Activated T-helper 9 cell treated with anti-CD3 and anti-CD28 coated beads, Interleukin-2, amount 50 U/mL, for 16 hours (primary cell): ENCODE results near the gene CATSPERB.
"Not testable (repeated sequence)": the region's sequence is repeated elsewhere in the genome, so short reads cannot be mapped to it uniquely, and the experiment has no call there.

ENCODE experiments used
- DNase-seq: peaks from one replicate; pipeline ENCODE4 v3.0.0-alpha.2; 2020; ENCODE audit warnings: low read depth

The CATSPERB gene

DNA sequence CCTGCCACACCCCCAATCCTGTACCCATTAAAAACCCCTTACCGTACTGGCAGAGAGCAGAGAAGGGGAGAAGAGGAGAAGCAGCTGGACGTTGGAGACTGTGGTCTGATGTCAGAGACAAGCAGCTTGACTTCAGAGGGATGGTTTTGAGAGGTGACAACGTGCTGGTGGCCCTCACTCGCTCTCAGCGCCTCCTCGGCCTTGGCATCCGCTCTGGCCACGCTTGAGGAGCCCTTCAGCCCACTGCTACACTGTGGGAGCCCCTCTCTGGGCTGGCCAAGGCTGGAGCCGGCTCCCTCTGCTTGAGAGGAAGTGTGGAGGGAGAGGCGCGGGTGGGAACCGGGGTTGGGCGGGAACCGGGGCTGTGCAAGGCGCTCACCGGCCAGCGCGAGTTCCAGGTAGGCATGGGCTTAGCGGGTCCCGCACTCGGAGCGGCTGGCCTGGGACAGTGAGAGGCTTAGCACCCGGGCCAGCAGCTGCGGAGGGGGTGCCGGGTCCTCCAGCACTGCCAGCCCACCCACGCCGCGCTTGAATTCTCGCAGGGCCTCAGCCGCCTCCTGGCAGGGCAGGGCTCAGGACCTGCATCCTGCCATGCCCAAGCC lies 154.2 kb downstream of the CATSPERB start:
- no peak for DNase-seq

DNA sequence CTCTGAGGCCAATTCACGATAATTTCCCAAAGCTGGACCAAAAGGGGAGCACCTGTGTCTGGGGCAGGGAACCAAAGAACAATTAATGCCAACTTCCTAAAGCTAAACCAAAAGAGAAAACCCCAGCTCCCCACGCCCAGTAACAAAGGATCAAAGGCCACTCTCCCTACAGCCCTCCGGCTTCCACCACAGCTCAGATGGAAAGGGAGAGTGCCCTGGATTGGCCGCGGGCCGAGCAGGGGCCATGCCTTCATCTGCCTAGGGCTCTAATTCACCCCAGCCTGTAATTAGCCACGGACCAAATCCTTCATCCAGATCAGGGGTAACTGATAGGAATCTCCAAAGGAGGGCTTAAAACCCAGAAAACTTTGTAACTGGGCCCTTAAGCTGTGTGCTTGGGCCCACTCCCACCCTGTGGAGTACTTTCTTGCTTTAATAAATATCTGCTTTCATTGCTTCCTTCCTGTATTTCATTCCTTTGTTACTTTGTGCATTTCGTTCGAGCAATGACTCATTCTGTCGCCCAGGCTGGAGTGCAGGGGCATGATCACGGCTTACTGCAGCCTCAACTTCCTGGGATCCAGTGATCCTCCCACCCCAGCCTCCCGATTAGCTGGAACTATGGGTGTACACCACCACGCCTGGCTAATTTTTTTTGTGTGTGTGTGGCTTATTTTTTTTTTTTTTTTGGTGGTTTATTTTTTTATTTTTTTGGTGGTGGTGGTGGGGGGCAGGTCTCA lies 156.2 kb downstream of the CATSPERB start:
- no peak for DNase-seq

DNA sequence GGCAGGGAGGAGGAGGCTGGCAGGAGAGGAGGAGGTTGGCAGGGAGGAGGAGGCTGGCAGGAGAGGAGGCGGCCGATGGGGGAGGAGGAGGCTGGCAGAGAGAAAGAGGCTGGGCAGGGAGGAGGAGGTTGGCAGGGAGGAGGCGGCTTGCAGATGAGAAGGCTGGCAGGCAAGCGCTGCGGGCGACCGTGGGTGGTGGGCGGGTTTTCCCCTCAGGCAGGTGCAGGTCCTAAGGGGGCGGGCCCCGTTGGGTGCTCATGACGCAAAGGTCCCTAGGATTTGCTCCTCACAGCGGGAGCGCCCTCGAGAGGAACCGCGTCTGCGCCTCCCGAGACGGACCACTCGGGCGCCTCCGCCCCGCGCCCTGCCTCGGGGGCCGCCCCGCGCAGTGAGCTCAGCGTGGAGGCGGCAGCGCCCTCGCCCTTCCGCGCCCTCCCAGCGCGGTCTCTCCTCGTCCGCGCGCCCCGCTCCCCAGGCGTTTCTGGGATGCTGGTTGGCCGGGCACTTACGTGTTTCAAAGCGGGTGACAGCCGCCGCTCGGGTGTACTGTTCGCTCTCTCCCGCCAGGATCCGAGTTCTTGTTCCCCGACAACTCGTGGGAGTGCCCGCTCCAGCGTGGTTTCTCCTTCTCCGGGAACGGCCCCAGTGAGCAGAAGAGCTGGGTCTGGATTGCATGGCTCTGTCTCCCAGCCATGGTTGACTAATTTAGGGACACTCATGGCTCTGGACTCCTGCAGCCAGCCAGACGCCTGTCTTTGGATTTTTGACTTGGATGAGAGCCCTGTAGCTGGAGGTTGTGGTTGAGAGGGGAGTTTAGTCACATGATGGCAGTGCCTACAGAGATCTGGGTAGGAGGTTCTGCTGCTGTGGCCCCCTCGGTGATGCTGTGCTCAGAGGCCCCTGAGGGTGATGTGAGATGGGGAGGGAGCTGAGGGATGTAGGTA lies 157.7 kb downstream of the CATSPERB start:
- DNase-seq = peak; percentile 75

DNA sequence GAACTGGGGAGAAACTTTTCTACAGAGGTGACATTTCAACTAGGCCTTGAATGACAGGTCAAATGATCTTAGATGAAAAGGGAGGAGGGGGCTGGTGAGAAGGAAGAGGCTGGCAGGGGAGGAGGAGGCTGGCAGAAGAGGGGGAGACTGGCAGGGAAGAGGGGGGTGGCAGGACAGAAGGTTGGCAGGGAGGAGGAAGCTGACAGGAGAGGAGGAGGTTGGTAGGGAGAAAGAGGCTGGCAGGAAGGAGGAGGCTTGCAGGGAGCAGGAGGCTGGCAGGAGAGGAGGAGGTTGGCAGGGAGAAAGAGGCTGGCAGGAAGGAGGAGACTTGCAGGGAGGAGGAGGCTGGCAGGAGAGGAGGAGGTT lies 158.4 kb downstream of the CATSPERB start:
- no peak for DNase-seq

DNA sequence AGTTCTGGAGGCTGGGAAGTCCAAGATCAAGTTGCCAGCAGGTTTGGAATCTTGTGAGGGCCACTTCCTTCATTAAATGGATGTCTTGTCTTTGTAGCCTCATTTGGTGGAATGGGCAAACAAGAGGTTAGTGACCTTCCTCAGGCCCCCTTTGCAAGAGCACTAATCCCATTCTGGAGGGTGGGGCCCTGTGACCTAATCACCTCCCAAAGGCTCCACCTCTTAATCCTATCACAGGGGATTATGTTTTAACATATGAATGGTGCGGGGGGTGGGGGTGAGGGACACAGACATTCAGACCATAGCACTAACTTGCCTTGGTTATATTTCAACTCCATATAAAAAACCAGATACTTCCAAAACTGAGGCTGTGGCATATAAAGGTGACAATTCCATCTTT lies 161.9 kb downstream of the CATSPERB start:
- no peak for DNase-seq

DNA sequence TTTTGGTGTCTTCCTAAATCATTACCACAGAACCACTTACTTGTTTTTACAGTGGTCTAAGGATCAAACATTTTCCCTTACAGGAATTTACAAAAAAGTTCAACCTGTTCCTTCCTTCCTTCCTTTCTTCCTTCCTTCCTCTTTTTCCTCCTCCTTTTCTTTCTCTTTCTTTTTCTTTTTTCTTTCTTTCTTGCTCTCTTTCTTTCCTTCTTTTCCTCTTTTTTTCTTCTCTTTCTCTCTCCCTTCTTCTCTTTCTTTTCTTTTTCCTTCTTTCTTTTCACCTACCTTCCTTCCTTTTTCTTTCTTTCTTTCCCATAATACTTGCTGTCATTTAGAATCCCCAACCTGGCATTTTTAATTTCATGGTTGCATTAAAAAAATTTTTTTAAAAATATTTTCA lies 162.6 kb downstream of the CATSPERB start:
- no peak for DNase-seq

DNA sequence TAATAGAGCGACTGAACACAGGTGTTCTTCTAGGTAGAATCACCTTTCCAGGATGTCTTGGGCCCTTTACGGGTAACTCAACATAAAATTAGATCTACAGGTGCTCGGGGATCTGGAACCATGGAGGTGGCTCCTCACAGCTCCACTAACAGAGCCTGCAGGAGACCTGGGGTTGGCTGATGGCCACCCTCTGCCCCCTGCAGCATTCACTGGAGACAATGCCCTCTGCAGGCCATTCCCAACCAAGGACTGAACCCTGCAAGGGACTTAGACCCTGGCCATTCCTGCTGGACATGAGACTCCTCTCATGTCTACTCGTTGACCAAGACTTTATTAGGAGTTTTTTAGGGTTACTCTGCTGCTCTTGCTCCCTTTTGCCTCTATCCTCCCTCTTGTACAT lies 163.3 kb downstream of the CATSPERB start:
- no peak for DNase-seq

DNA sequence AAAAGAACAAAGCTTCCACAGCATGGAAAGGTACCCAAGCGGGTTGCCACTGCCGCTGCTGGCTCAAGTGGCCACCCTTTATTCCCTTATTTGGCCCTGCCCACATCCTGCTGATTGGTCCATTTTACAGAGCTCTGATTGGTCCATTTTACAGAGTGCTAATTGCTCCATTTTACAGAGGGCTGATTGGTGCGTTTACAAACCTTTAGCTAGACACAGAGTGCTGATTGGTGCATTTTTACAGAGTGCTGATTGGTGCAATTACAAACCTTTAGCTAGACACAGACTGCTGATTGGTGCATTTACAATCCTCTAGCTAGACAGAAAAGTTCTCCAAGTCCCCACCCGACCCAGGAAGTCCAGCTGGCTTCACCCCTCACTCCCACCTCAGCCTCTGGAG lies 164.1 kb downstream of the CATSPERB start:
- DNase-seq = not testable (repeated sequence)

DNA sequence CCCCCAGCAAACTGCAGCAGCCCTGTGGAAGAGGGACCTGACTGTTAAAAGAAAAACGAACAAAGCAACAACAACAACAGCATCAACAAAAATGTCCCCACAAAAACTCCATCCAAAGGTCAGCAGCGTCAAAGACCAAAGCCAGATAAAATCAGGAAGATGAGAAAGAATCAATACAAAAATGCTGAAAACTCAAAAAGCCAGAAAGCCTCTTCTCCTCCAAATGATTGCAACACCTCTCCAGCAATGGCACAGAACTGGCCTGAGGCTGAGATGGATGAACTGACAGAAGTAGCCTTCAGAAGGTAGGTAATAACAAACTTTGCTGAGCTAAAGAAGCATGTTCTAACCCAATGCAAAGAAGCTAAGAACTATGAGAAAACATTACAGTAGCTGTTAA lies 176.4 kb downstream of the CATSPERB start:
- DNase-seq = no peak

DNA sequence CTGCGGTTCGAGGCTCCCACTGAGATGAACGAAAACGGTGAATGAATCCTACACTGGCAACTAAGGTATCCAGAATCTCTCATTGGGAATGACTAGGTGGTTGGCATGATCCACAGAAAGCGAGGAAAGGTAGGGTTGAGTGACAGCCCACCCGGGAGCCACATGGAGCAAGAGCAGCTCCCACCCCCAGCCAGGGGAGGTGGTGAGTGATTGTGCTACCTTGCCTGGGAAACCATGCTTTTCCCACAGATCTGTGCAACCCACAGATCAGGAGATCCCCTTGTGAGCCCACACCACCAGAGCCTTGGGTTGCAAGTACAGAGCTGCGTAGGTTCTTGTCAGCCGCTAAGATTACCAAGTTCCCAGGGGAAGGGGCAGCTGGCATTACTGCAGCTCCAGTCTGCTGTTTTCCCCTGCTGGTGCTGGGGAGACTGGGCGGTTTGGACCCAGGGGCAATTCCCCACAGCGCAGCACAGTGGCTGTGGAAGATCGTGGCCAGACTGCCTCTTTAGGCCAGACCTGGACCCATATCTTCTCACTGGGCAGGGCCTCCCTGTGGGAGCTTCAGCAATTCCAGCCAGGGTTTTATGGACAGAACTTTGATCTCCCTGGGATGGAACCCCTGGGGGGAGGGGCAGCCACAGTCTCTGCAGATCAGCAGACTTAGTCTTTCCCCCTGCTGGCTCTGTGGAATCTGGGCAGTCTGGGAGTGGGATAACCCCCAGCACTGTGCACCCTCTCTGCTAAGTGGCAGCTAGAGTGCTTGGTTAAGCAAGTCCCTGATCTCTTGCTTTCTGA lies 177.2 kb downstream of the CATSPERB start:
- DNase-seq = no peak

DNA sequence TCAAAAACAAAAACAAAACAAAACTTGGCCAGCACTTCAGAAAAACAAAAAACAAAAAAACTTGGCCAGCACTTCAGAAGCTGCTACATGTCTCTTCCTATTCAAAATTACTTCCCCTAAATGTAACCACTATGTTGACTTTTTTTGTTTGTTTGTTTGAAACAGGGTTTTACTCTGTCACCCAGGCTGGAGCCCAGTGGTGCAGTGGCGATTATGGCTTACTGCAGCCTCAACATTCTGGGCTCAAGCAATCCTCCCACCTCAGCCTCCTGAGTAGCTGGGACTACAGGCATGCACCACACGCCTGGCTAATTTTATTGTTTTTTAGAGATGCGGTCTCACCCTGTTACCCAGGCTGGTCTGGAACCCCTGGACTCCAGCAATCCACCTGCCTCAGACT lies 183.8 kb downstream of the CATSPERB start:
- DNase-seq = no peak

DNA sequence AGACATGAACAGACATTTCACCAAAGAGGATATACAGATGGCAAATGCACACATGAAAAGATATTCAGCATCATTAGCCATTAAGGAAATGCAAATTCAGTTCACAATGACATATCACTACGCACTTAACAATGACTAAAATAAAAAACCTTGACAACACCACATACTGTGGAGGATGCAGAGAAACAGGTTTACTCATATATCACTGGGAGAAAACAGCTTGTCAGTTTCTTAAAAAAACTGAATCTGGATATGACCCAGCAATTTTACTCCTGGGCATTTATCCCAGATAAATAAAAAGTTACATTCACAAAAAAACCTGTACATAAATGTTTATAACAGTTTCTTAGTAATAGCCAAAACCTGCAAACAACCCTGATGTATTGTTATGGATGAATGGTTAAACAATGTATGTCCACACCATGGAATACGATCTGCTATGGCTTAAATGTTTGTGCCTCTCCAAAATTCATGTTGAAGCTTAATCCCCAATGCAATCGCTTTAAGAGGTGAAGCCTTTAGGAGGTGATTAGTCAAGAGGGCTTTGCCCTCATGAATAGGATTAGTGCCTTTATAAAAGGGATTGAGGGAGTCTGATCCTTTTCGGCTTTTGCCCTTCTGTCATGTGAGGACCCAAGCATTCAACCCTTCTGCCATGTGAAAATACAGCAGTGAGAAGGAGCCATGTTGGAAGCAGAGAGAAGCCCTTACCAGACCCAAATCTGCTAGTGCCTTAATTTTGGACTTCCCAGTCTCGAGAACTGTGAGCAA lies 185.8 kb downstream of the CATSPERB start:
- DNase-seq = no peak

DNA sequence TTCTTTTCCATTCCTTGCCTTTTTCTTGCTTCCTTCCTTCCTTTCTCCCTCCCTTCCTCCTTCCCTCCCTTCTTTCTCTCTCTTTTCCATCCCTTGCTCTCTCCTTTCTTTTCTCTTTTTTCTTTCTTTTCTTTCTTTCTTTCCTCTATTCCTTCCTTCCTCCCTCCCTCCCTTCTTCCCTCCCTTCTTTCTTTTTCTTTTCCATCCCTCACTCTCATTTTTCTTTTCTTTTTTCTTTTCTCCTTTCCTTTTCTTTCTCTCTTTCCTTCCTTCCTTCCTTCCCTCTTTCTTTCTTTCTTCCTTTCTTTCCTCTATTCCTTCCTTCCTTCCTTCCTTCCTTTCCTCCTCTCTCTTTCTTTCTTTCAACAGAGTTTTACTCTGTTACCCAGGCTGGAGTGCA lies 186.7 kb downstream of the CATSPERB start:
- no peak for DNase-seq

DNA sequence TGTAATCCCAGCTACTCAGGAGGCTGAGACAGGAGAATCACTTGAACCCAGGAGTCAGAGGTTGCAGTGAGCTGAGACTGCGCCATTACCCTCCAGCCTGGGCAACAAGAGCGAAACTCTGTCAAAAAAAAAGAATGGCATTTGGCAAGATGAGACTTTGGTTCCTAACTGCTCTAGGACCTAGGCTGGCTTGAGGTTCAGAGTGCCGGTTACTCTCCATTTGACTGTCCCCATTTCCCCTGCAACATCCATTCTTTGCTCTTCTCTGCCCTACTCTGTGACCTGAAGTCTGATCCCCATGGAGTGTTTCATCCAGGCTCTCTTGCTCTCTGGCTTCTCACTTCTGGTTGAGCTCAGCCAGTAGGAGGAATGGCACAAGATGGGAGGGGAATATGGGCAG lies 195.6 kb downstream of the CATSPERB start:
- DNase-seq = no peak

DNA sequence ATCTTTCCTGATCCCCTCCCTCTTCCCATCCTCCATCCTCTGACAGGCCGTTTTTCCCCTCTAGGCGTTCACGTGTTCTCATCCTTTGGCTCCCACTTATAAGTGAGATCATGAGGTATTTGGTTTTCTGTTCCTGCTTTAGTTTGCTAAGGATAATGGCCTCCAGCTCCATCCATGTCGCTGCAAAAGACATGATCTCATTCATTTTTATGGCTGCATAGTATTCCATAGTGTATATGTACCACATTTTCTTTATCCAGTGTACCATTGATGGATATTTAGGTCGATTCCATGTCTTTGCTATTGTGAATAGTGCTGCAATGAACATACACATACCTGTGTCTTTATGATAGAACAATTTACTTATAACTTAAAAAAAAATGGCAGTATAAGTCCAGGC lies 197.8 kb downstream of the CATSPERB start:
- DNase-seq = not testable (repeated sequence)

DNA sequence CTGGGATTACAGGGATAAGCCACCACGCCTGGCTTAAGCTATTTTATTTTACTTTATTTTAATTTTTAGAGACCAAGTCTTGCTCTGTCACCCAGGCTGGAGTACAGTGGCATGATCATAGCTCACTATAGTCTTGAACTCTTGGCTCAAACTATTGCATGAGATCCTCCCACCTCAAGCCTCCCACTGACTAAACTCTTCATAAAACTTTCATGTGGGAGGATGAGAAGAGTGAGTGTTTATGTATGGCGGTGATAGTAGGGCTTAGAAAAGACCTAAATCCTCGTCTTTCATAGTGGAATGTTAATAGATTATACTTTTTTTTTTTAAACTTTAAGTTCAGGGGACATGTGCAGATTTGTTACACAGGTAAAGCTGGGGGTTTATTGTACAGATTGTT lies 198.3 kb downstream of the CATSPERB start:
- DNase-seq = no peak
